Fibroblast of mammary gland (primary cell): ENCODE data around the gene POU6F2.

Source experiments
- DNase-seq: peaks from one replicate; pipeline ENCODE4 v3.0.0-alpha.2; 2010; ENCODE audit warnings: low read depth
- H3K4me3 ChIP-seq: 2 replicates; pipeline ENCODE4 v1.5.1; 2011; ENCODE audit warnings: low read depth, mild to moderate bottlenecking, low read length, moderate library complexity; ENCODE audit not compliant: control insufficient read depth
- CTCF ChIP-seq: conservative IDR thresholded peaks from 2 replicates; pipeline ENCODE4 v1.5.1; 2011; ENCODE audit warnings: low read depth, low read length, inconsistent platforms; ENCODE audit not compliant: control insufficient read depth, insufficient read depth

Gene POU6F2

GRCh38 chr7:39016609-39017008, 38.9 kb downstream of the POU6F2 start:
- no peak overlapping the region for H3K4me3 ChIP-seq
- no peak for TF ChIP-seq CTCF
- no peak for DNase-seq

- H3K4me3 ChIP-seq, result no peak overlapping the region
- no peak for DNase-seq
- no peak for TF ChIP-seq CTCF
Observed at GRCh38 chr7:39017369-39017915, 39.7 kb downstream of the POU6F2 start.

- TF ChIP-seq CTCF, result no peak
- no peak for DNase-seq
- no peak overlapping the region for H3K4me3 ChIP-seq
Observed at GRCh38 chr7:39022796-39023195, 45.1 kb downstream of the POU6F2 start.

GRCh38 chr7:39027491-39027890, 49.8 kb downstream of the POU6F2 start:
- H3K4me3 ChIP-seq, result no peak overlapping the region

GRCh38 chr7:39033885-39034624, 56.3 kb downstream of the POU6F2 start:
- TF ChIP-seq CTCF, result no peak
- no peak overlapping the region for H3K4me3 ChIP-seq
- DNase-seq, result no peak

More at GRCh38 chr7:39027491-39027890, 49.8 kb downstream of the POU6F2 start:
- TF ChIP-seq CTCF, result no peak
- DNase-seq, result no peak

GRCh38 chr7:39035156-39035555, 57.4 kb downstream of the POU6F2 start:
- no peak for TF ChIP-seq CTCF
- no peak overlapping the region for H3K4me3 ChIP-seq
- no peak for DNase-seq
